ENCODE measurements around the gene PPTC7.
"Not testable (repeated sequence)": the region's sequence is repeated elsewhere in the genome, so short reads cannot be mapped to it uniquely, and the experiment has no call there.

Gene PPTC7

DNA sequence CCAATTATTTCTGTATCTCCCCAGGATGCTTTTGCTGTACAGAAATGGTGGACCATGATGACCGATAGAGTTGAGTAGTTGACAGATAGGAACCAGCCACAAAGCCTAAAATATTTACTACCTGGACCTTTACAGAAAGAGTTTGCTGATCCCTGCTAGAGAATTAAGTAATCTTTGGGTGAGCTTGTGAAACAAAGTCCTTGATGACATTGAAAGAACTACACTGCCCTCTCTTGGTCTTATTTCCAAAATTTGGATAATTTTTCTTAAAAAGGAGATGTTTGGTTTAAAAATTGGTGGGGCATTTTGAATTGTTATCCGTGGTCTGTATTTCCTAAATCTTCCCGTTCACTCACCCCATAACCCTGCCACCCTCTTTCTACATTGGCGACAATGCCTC lies 17.1 kb upstream of the PPTC7 start:
- Histone ChIP-seq H3K27me3 (ENCODE audit: insufficient read depth, poor library complexity, severe bottlenecking) (no peaks in the 10 kb centered on the region), H3K27ac (replicated peaks) (no peak overlapping the region), H3K4me3 (replicated peaks; ENCODE audit: insufficient read depth, low read length) (no peak overlapping the region)
- peak; percentile 39 to 52 for DNase-seq (ENCODE audit: low read depth in 1 of 2, low spot score in 1 of 2)
- TF ChIP-seq, protein P1, sequence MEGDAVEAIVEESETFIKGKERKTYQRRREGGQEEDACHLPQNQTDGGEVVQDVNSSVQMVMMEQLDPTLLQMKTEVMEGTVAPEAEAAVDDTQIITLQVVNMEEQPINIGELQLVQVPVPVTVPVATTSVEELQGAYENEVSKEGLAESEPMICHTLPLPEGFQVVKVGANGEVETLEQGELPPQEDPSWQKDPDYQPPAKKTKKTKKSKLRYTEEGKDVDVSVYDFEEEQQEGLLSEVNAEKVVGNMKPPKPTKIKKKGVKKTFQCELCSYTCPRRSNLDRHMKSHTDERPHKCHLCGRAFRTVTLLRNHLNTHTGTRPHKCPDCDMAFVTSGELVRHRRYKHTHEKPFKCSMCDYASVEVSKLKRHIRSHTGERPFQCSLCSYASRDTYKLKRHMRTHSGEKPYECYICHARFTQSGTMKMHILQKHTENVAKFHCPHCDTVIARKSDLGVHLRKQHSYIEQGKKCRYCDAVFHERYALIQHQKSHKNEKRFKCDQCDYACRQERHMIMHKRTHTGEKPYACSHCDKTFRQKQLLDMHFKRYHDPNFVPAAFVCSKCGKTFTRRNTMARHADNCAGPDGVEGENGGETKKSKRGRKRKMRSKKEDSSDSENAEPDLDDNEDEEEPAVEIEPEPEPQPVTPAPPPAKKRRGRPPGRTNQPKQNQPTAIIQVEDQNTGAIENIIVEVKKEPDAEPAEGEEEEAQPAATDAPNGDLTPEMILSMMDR (IDR thresholded peaks at IDR 0.05; ENCODE audit: insufficient read depth, low read length) = no peak
- no peak for TF ChIP-seq SPI1 (IDR thresholded peaks at IDR 0.05; ENCODE audit: borderline replicate concordance, low read depth)
- no peak for TF ChIP-seq GABPA (IDR thresholded peaks at IDR 0.05; ENCODE audit: low read depth)
- TF ChIP-seq POLR2AphosphoS5 (IDR thresholded peaks at IDR 0.05; ENCODE audit: low read depth) = no peak
- TF ChIP-seq, protein P2, sequence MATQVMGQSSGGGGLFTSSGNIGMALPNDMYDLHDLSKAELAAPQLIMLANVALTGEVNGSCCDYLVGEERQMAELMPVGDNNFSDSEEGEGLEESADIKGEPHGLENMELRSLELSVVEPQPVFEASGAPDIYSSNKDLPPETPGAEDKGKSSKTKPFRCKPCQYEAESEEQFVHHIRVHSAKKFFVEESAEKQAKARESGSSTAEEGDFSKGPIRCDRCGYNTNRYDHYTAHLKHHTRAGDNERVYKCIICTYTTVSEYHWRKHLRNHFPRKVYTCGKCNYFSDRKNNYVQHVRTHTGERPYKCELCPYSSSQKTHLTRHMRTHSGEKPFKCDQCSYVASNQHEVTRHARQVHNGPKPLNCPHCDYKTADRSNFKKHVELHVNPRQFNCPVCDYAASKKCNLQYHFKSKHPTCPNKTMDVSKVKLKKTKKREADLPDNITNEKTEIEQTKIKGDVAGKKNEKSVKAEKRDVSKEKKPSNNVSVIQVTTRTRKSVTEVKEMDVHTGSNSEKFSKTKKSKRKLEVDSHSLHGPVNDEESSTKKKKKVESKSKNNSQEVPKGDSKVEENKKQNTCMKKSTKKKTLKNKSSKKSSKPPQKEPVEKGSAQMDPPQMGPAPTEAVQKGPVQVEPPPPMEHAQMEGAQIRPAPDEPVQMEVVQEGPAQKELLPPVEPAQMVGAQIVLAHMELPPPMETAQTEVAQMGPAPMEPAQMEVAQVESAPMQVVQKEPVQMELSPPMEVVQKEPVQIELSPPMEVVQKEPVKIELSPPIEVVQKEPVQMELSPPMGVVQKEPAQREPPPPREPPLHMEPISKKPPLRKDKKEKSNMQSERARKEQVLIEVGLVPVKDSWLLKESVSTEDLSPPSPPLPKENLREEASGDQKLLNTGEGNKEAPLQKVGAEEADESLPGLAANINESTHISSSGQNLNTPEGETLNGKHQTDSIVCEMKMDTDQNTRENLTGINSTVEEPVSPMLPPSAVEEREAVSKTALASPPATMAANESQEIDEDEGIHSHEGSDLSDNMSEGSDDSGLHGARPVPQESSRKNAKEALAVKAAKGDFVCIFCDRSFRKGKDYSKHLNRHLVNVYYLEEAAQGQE (IDR thresholded peaks at IDR 0.05; ENCODE audit: insufficient replicate concordance, low read depth) = no peak

DNA sequence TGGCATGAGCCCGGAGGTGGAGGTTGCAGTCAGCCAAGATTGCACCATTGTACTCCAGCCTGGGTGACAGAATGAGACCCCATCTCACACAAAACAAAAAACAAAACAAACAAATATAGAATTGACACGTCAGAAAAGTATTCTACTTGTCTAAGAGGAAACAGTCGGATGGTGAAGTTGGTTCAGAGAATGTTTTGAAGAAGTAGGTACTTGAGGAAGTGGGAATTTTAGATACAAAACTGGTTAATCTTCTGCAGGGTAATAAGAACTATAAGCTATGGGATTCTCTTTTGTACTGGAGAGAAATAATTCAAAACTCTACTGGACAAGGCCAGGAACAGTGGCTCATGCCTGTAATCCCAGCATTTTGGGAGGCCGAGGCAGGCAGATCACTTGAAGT lies 16.2 kb upstream of the PPTC7 start:
- Histone ChIP-seq H3K27me3 (ENCODE audit: insufficient read depth, poor library complexity, severe bottlenecking) (no peaks in the 10 kb centered on the region), H3K27ac (replicated peaks) (no peak overlapping the region), H3K4me3 (replicated peaks; ENCODE audit: insufficient read depth, low read length) (no peak overlapping the region)
- no peak for DNase-seq (ENCODE audit: low read depth in 1 of 2, low spot score in 1 of 2)
- no peak for TF ChIP-seq POLR2AphosphoS5 (IDR thresholded peaks at IDR 0.05; ENCODE audit: low read depth)
- no peak for TF ChIP-seq GABPA (IDR thresholded peaks at IDR 0.05; ENCODE audit: low read depth)
- peak; percentile 62; the same call in 1 of the 2 replicates for TF ChIP-seq SPI1 (IDR thresholded peaks at IDR 0.05; ENCODE audit: borderline replicate concordance, low read depth)

DNA sequence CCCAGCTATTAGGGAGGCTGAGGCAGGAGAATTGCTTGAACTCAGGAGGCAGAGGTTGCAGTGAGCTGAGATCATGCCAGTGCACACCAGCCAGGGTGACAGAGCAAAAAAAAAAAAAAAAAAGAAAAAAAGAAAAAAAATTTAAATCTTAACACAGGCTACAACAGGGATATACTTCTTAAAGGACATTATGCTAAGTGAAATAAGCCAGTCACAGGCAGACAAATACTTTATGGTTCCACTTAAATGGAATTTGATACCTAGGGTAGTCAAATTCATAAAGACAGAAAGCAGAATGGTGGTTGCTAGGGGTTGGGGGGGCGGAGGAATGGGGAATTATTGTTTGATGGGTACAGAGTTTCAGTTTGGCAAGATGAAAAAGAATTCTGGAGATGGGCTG lies 14.8 kb upstream of the PPTC7 start:
- Histone ChIP-seq H3K27ac (replicated peaks) (no peak overlapping the region), H3K27me3 (ENCODE audit: insufficient read depth, poor library complexity, severe bottlenecking) (no peaks in the 10 kb centered on the region), H3K4me3 (replicated peaks; ENCODE audit: insufficient read depth, low read length) (no peak overlapping the region)
- no peak for DNase-seq (ENCODE audit: low read depth in 1 of 2, low spot score in 1 of 2)
- no peak for TF ChIP-seq POLR2AphosphoS5 (IDR thresholded peaks at IDR 0.05; ENCODE audit: low read depth)
- TF ChIP-seq GABPA (IDR thresholded peaks at IDR 0.05; ENCODE audit: low read depth) = no peak
- no peak for TF ChIP-seq SPI1 (IDR thresholded peaks at IDR 0.05; ENCODE audit: borderline replicate concordance, low read depth)
- TF ChIP-seq, protein P2 (IDR thresholded peaks at IDR 0.05; ENCODE audit: insufficient replicate concordance, low read depth) = no peak
- TF ChIP-seq, protein P1 (IDR thresholded peaks at IDR 0.05; ENCODE audit: insufficient read depth, low read length) = no peak

DNA sequence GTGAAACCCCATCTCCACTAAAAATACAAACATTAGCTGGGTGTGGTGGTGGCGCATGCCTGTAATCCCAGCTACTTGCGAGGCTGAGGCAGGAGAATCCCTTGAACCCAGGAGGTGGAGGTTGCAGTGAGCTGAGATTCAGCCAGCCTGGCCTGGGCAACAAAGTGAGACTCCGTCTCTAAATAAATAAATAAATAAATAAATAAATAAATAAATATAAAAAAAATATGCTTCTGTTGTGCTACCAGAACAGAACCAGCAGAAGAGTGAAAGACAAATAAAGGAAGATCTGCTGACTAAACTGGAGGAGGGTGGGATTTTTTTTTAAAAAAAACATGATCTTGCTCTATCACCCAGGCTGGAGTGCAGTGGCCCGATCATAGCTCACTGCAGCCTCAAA lies 9.8 kb upstream of the PPTC7 start:
- DNase-seq (ENCODE audit: low read depth in 1 of 2, low spot score in 1 of 2); H3K4me3 ChIP-seq (replicated peaks; ENCODE audit: insufficient read depth, low read length); H3K27ac ChIP-seq (replicated peaks); H3K27me3 ChIP-seq (ENCODE audit: insufficient read depth, poor library complexity, severe bottlenecking): not testable (repeated sequence)

DNA sequence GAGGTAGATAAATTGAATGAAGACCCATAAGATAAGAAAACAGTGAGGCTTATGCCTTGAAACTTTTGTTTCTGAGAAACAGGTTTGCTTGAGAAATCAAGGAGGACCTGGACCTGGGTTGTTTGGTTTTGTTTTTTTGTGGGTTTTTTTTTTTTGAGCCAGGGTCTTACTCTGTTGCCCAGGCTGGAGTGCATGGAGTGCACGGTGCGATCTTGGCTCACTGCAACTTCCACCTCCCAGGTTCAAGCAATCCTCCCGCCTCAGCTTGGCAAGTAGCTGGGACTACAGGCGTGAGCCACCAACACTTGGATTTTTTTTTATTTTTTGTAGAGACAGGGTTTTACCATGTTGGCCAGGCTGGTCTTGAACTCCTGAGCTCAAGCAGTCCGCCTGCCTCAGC lies 9.0 kb upstream of the PPTC7 start:
- no peak for DNase-seq (ENCODE audit: low read depth in 1 of 2, low spot score in 1 of 2)
- no peak for TF ChIP-seq SPI1 (IDR thresholded peaks at IDR 0.05; ENCODE audit: borderline replicate concordance, low read depth)
- TF ChIP-seq, protein P2 (IDR thresholded peaks at IDR 0.05; ENCODE audit: insufficient replicate concordance, low read depth) = no peak
- Histone ChIP-seq H3K27ac (replicated peaks) (peak overlapping the region; percentile 65; the same call in 1 of the 2 replicates), H3K4me3 (replicated peaks; ENCODE audit: insufficient read depth, low read length) (no peak overlapping the region), H3K27me3 (ENCODE audit: insufficient read depth, poor library complexity, severe bottlenecking) (no peaks in the 10 kb centered on the region)

All from HL-60 (cell line).